ENCODE data around the gene PLA2G2C. TPM values are rescaled to one million over a fixed set of nuclear protein-coding genes. Genes with fewer than 3 reads are reported as not detected.

Gene PLA2G2C
- total RNA-seq, 1 experiment from 2014 or later, result not detected

DNA sequence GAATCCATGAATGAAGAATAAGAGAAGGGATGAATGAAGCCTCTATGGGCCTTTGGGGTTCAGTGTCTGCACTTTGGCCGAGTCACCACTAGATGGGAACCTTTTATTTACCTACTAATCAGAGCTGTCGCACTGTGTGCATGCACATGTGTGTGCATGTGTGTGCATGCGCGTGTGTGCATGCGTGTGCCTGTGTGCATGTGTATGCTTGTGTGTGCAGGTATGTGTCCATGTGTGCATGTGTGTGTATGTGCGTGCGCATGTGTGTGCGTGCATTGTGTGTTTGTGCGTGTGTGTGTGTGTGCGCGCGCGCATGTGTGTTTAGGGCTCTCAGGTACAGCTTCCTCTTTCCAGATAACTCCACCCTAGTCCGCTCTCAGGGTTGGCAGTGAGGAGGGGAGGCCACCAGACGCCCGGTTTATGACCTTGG, 20.8 kb downstream of the PLA2G2C start:
- no peak overlapping the region for H3K27ac Mint-ChIP-seq
- H3K36me3 Mint-ChIP-seq, result peaks cover 22% of the 10 kb centered on the region
- peaks cover 20% of the 10 kb centered on the region for H3K4me1 Mint-ChIP-seq
- ChIA-PET POLR2A (no interaction called here), CTCF (interaction anchor here (0.6 to 3.3 kb wide), 18 partner anchors 8 to 512 kb away, joined by 3 to 33 read pairs (median 4); no protein-coding TSS in a partner anchor)
- TF ChIP-seq GABPB1 (CRISPR knock-in tag; IDR thresholded peaks at IDR 0.05), result no peak
- TF ChIP-seq ZNF281 (CRISPR knock-in tag; IDR thresholded peaks at IDR 0.05), result no peak
- TF ChIP-seq, protein P1, sequence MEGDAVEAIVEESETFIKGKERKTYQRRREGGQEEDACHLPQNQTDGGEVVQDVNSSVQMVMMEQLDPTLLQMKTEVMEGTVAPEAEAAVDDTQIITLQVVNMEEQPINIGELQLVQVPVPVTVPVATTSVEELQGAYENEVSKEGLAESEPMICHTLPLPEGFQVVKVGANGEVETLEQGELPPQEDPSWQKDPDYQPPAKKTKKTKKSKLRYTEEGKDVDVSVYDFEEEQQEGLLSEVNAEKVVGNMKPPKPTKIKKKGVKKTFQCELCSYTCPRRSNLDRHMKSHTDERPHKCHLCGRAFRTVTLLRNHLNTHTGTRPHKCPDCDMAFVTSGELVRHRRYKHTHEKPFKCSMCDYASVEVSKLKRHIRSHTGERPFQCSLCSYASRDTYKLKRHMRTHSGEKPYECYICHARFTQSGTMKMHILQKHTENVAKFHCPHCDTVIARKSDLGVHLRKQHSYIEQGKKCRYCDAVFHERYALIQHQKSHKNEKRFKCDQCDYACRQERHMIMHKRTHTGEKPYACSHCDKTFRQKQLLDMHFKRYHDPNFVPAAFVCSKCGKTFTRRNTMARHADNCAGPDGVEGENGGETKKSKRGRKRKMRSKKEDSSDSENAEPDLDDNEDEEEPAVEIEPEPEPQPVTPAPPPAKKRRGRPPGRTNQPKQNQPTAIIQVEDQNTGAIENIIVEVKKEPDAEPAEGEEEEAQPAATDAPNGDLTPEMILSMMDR (IDR thresholded peaks at IDR 0.05), result peak; percentile 34; the same call in 1 of the 2 replicates
- TF ChIP-seq MXD4 (CRISPR knock-in tag; IDR thresholded peaks at IDR 0.05; ENCODE audit: borderline replicate concordance), result no peak
- TF ChIP-seq ZNF416 (CRISPR knock-in tag; IDR thresholded peaks at IDR 0.05), result no peak
- TF ChIP-seq, protein P2, sequence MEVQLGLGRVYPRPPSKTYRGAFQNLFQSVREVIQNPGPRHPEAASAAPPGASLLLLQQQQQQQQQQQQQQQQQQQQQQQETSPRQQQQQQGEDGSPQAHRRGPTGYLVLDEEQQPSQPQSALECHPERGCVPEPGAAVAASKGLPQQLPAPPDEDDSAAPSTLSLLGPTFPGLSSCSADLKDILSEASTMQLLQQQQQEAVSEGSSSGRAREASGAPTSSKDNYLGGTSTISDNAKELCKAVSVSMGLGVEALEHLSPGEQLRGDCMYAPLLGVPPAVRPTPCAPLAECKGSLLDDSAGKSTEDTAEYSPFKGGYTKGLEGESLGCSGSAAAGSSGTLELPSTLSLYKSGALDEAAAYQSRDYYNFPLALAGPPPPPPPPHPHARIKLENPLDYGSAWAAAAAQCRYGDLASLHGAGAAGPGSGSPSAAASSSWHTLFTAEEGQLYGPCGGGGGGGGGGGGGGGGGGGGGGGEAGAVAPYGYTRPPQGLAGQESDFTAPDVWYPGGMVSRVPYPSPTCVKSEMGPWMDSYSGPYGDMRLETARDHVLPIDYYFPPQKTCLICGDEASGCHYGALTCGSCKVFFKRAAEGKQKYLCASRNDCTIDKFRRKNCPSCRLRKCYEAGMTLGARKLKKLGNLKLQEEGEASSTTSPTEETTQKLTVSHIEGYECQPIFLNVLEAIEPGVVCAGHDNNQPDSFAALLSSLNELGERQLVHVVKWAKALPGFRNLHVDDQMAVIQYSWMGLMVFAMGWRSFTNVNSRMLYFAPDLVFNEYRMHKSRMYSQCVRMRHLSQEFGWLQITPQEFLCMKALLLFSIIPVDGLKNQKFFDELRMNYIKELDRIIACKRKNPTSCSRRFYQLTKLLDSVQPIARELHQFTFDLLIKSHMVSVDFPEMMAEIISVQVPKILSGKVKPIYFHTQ (CRISPR knock-in tag; IDR thresholded peaks at IDR 0.05), result no peak
- TF ChIP-seq GRHL2 (CRISPR knock-in tag; IDR thresholded peaks at IDR 0.05; ENCODE audit: insufficient replicate concordance, severe bottlenecking), result no peak
- TF ChIP-seq, protein P3, sequence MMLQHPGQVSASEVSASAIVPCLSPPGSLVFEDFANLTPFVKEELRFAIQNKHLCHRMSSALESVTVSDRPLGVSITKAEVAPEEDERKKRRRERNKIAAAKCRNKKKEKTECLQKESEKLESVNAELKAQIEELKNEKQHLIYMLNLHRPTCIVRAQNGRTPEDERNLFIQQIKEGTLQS (CRISPR knock-in tag; conservative IDR thresholded peaks at IDR 0.05), result no peak
- H3K4me3 Mint-ChIP-seq, result no peak overlapping the region
- ATAC-seq, result peak; percentile 69
- H3K27me3 Mint-ChIP-seq (ENCODE audit: low read depth), result peaks cover 6% of the 10 kb centered on the region
- peaks cover 27% of the 10 kb centered on the region for H3K9me3 Mint-ChIP-seq
- DNase-seq (ENCODE audit: low spot score), result peak; percentile 36

DNA sequence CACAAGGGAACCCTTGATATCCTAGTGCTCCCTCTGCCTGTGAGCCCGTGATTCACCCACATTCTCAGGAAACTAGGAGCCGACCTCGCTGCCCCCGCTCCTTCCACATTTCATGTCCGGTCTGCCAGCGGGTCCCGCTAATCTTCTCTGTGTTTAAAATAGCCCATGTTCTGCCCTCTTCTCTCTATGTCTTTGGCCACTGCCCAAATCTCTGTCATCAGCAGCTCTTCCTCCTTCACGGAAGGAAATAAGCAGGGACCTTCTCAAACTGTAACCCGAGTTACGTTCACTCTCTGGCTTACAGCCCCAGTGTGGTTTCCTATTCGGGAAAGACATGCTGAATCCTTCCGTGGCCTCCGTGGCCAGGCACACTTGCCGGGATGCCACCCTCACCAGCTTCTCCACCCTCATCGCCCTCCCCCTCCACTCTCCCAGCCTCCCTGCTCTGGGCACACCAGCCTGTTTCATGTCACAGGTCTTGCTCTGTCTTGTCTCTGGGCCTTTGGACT, 21.6 kb downstream of the PLA2G2C start:
- TF ChIP-seq ZNF232 (CRISPR knock-in tag; IDR thresholded peaks at IDR 0.05) (no peak), FOXJ3 (CRISPR knock-in tag; IDR thresholded peaks at IDR 0.05; ENCODE audit: borderline replicate concordance) (no peak), ETV6 (CRISPR knock-in tag; IDR thresholded peaks at IDR 0.05) (no peak), SOX15 (CRISPR knock-in tag; IDR thresholded peaks at IDR 0.05) (no peak), CREM (CRISPR knock-in tag; IDR thresholded peaks at IDR 0.05) (no peak), MYBL2 (CRISPR knock-in tag; IDR thresholded peaks at IDR 0.05) (no peak), ATF1 (CRISPR knock-in tag; IDR thresholded peaks at IDR 0.05) (no peak), ZNF425 (CRISPR knock-in tag; conservative IDR thresholded peaks at IDR 0.05) (no peak)
- H3K27ac Mint-ChIP-seq, result no peak overlapping the region
- peaks cover 20% of the 10 kb centered on the region for H3K4me1 Mint-ChIP-seq
- peaks cover 30% of the 10 kb centered on the region for H3K36me3 Mint-ChIP-seq
- POLR2A ChIA-PET, result no interaction called here
- CTCF ChIA-PET, result interaction anchor here (0.7 to 3.3 kb wide), 8 partner anchors 12 to 715 kb away, joined by 3 to 33 read pairs (median 4); no protein-coding TSS in a partner anchor
- no peak for DNase-seq (ENCODE audit: low spot score)
- no peak overlapping the region for H3K4me3 Mint-ChIP-seq
- ATAC-seq, result no peak
- peaks cover 6% of the 10 kb centered on the region for H3K27me3 Mint-ChIP-seq (ENCODE audit: low read depth)
- peaks cover 35% of the 10 kb centered on the region for H3K9me3 Mint-ChIP-seq

All from WTC11 (cell line).